GM12878 (cell line): ENCODE measurements around the gene MYNN. TPM values are rescaled to one million over a fixed set of nuclear protein-coding genes. Genes with fewer than 3 reads are reported as not detected.

ENCODE experiments used
- ATAC-seq: fragments of 200-7000 bp; cut with Tn5 transposase; 3 replicates; pipeline ENCODE4 v1.9.1; 2020; ENCODE audit warnings: mild to moderate bottlenecking, moderate library complexity
- BruUV-seq: library from RNA; stranded (reverse); fragments of 400-500 nt; replicated peaks from 2 replicates; lab custom pipeline; 2021; lab: Mats Ljungman, UMichigan
- CTCF ChIA-PET: fragments of 300-600 bp; sonication (Branson Sonifier 250); formaldehyde crosslinking; extraction: SDS; loops from one replicate; lab custom pipeline; 2021; ENCODE audit warnings: inconsistent platforms; lab: Yijun Ruan, JAX
- POLR2A ChIA-PET: fragments of 350-600 bp; formaldehyde crosslinking; extraction: SDS; loops from one replicate; lab custom pipeline; 2021; ENCODE audit warnings: inconsistent platforms; lab: Charles Lee
- RAD21 ChIA-PET: fragments of 300-600 bp; sonication (Branson Sonifier 250); formaldehyde crosslinking; loops from one replicate; lab custom pipeline; 2023; ENCODE audit warnings: antibody characterized with exemption; ENCODE audit not compliant: unreplicated experiment; lab: Charles Lee
- SMC1A ChIA-PET: fragments of 300-600 bp; sonication (Branson Sonifier 250); formaldehyde crosslinking; loops from one replicate; lab custom pipeline; 2023; ENCODE audit not compliant: unreplicated experiment, uncharacterized antibody; lab: Charles Lee
- DNase-seq: peaks from one replicate; pipeline ENCODE4 v3.0.0-alpha.2; 2011; ENCODE audit warnings: low read depth, low spot score
- FAIRE-seq: peaks from 3 replicates; lab custom pipeline; 2011; peaks lifted over from hg19 to GRCh38; lab: Jason Lieb, UNC
- H2AFZ ChIP-seq: 2 replicates; pipeline ENCODE4 v1.6.0; 2011; ENCODE audit warnings: low read depth, low read length, control low read depth; ENCODE audit not compliant: control insufficient read depth
- H3K27ac ChIP-seq: 2 replicates; pipeline ENCODE4 v1.5.1; 2011; ENCODE audit warnings: control low read depth; ENCODE audit not compliant: control insufficient read depth, insufficient read depth
- H3K27me3 ChIP-seq, 2 experiments: replicated peaks in 1 of 2; 2 replicates each; pipeline versions ENCODE4 v1.6.0 to v1.6.1; 2011; ENCODE audit warnings: low read length in 1 of 2; ENCODE audit not compliant: control insufficient read depth in 2 of 2, insufficient read depth in 2 of 2
- H3K36me3 ChIP-seq, 2 experiments: 2 replicates each; pipeline ENCODE4 v1.5.1; 2011; ENCODE audit warnings: low read length in 1 of 2; ENCODE audit not compliant: control insufficient read depth in 2 of 2, insufficient read depth in 2 of 2
- H3K4me1 ChIP-seq: 2 replicates; pipeline ENCODE4 v1.6.1; 2011; ENCODE audit warnings: mild to moderate bottlenecking, low read length, moderate library complexity, mixed read lengths; ENCODE audit not compliant: control insufficient read depth, insufficient read depth
- H3K4me2 ChIP-seq: 2 replicates; pipeline ENCODE4 v1.6.0; 2011; ENCODE audit warnings: control low read depth; ENCODE audit not compliant: control insufficient read depth, insufficient read depth
- H3K4me3 ChIP-seq: fragments of 200-600 bp; sonication (generic); 2 replicates; pipeline ENCODE4 v1.5.1; 2016
- H3K79me2 ChIP-seq: 2 replicates; pipeline ENCODE4 v1.6.0; 2011; ENCODE audit warnings: low read length; ENCODE audit not compliant: control insufficient read depth, insufficient read depth
- H3K9ac ChIP-seq: 2 replicates; pipeline ENCODE4 v1.8.0; 2011; ENCODE audit warnings: low read length, control low read depth, mixed read lengths; ENCODE audit not compliant: control insufficient read depth, insufficient read depth
- H3K9me3 ChIP-seq: replicated peaks from 3 replicates; pipeline ENCODE4 v1.5.1; 2011; ENCODE audit warnings: mild to moderate bottlenecking, low read length; ENCODE audit not compliant: control insufficient read depth, insufficient read depth
- H4K20me1 ChIP-seq: 2 replicates; pipeline ENCODE4 v1.6.0; 2011; ENCODE audit not compliant: control insufficient read depth, insufficient read depth
- ATF2 ChIP-seq: IDR thresholded peaks from 2 replicates; pipeline ENCODE4 v1.6.1; 2012; ENCODE audit warnings: low read length, inconsistent platforms
- ELK1 ChIP-seq: IDR thresholded peaks from 2 replicates; pipeline ENCODE4 v1.6.1; 2012; ENCODE audit warnings: low read depth, low read length, improper control_type of control experiment
- EP300 ChIP-seq, 2 experiments: fragments of 150-350 bp in 1 of 2; IDR thresholded peaks; 2 replicates each; pipeline ENCODE4 v1.6.1; 2011 to 2012; ENCODE audit warnings: low read depth in 2 of 2, low read length in 2 of 2, borderline replicate concordance in 1 of 2, improper control_type of control experiment in 1 of 2, inconsistent platforms in 1 of 2; ENCODE audit not compliant: control insufficient read depth in 1 of 2
- FOXK2 ChIP-seq: fragments of 450-650 bp; IDR thresholded peaks from 2 replicates; pipeline ENCODE4 v1.6.1; 2017; ENCODE audit warnings: mild to moderate bottlenecking, moderate library complexity
- GABPA ChIP-seq: IDR thresholded peaks from 2 replicates; pipeline ENCODE4 v1.6.1; 2014; ENCODE audit warnings: antibody characterized with exemption, low read depth, mild to moderate bottlenecking, inconsistent platforms
- REST ChIP-seq: IDR thresholded peaks from 2 replicates; pipeline ENCODE4 v1.6.1; 2012; ENCODE audit warnings: mild to moderate bottlenecking, low read depth, low read length
- YY1 ChIP-seq: IDR thresholded peaks from 2 replicates; pipeline ENCODE4 v1.6.1; 2011; ENCODE audit warnings: low read depth, mild to moderate bottlenecking, low read length
- ZNF384 ChIP-seq: IDR thresholded peaks from 2 replicates; pipeline ENCODE4 v1.6.1; 2012; ENCODE audit warnings: low read depth, mild to moderate bottlenecking, low read length, improper control_type of control experiment, borderline replicate concordance
- WGBS: methylation state at CpG from one replicate; pipeline ENCODE4 v1.1.6; 2016; ENCODE audit warnings: low lambda C conversion rate; ENCODE audit not compliant: insufficient replicate concordance, insufficient coverage; ENCODE audit errors: missing lambda C conversion rate; 5-methylcytosine and 5-hydroxymethylcytosine counted together
- in situ Hi-C: fragments of 300-500 bp; cut with MboI; formaldehyde crosslinking; loops from 9 replicates; pipeline ENCODE4 v1.14.3; 2018; ENCODE audit warnings: mixed read lengths
- intact Hi-C: fragments of 100-400 bp; cut with micrococcal nuclease; formaldehyde crosslinking; loops from one replicate; pipeline ENCODE4 v1.14.2; 2022; ENCODE audit not compliant: unreplicated experiment
- polyA plus RNA-seq, 11 experiments: library from polyadenylated mRNA; depleted of rRNA in 4 of 11; unstranded in 6 of 11; stranded (reverse) in 5 of 11; fragments of >200 nt; fragmentation: Nextera tagmentation in 4 of 11; fragmentation: Illumina TruSeq in 1 of 11; extraction: Ambion mirVana in 4 of 11; extraction: Trizol in 1 of 11; gene quantifications; 1 replicate in 1 of 11; 2 replicates in 10 of 11; pipeline versions ENCODE4 v1.2.1 to v1.2.3, GENCODE V29; 2011 to 2016; ENCODE audit warnings: inconsistent platforms in 2 of 11, missing spikeins in 2 of 11, low read depth in 1 of 11
- total RNA-seq, 4 experiments: library from RNA; depleted of rRNA in 3 of 4; stranded (reverse); fragments of >200 nt in 3 of 4; fragmentation: Illumina TruSeq in 1 of 4; extraction: Trizol in 1 of 4; gene quantifications; 2 replicates each; pipeline versions ENCODE4 v1.2.1 to v1.2.3, GENCODE V29; 2013 to 2021

Gene MYNN
- total and polyA plus RNA-seq, 10 of the 15 experiments (the other 5 are each of a cell fraction or from before 2014, with no cell fraction given): 8.8 to 20.5 (median 15.8) TPM

- FAIRE-seq (no peak), DNase-seq (no peak), ATAC-seq (no peak)
- ChIA-PET SMC1A (interaction anchor here (0.6 to 1.2 kb wide), 5 partner anchors 17 to 244 kb away, joined by 3 to 5 read pairs (median 4); no protein-coding TSS in a partner anchor), POLR2A (interaction anchor here (0.6 kb wide), 1 partner anchor 164 kb away, joined by 4 read pairs; no protein-coding TSS in a partner anchor), CTCF (interaction anchor here (0.7 to 1.0 kb wide), 2 partner anchors 53 to 158 kb away, joined by 3 read pairs; no protein-coding TSS in a partner anchor), RAD21 (interaction anchor here (0.7 kb wide), 1 partner anchor 17 kb away, joined by 3 read pairs; no protein-coding TSS in a partner anchor)
- no peaks in the 10 kb centered on the region for H3K27me3 ChIP-seq
- H3K4me1 ChIP-seq: peaks cover 9% of the 10 kb centered on the region
- intact Hi-C loops (no loop called here), in situ Hi-C loops (no loop called here)
- no peak overlapping the region for H3K4me3 ChIP-seq
- H3K27ac ChIP-seq: no peak overlapping the region
- no peaks in the 10 kb centered on the region for H3K9me3 ChIP-seq
- H2AFZ ChIP-seq: no peak overlapping the region
- TF ChIP-seq ATF2: no peak
- TF ChIP-seq EP300 (IDR thresholded peaks at IDR 0.05; ENCODE audit: borderline replicate concordance in 1 of 2, control insufficient read depth in 1 of 2, low read depth in 2 of 2, low read length in 2 of 2): no peak
- no peak for TF ChIP-seq ELK1
- no peak for TF ChIP-seq GABPA
- TF ChIP-seq ZNF384: no peak
- no peak for TF ChIP-seq FOXK2
- no peak for TF ChIP-seq REST
- TF ChIP-seq YY1: no peak
- BruUV-seq: no TSS peak
- WGBS: 36% methylated on average over 2 of the region's 2 CpGs
- no peaks in the 10 kb centered on the region for H3K36me3 ChIP-seq
- no peak overlapping the region for H3K4me2 ChIP-seq
- no peaks in the 10 kb centered on the region for H3K79me2 ChIP-seq
- no peaks in the 10 kb centered on the region for H4K20me1 ChIP-seq
- no peak overlapping the region for H3K9ac ChIP-seq
Observed at GRCh38 chr3:169809230-169809795, 36.1 kb downstream of the MYNN start.
